GM18951 (cell line): ENCODE measurements around the gene PLCB3.
A peak's percentile ranks its signal among the peaks of the same experiment; 100 is the strongest.

Experiments
- POLR2A ChIP-seq: IDR thresholded peaks from 4 replicates; pipeline ENCODE4 v1.6.1; 2011; ENCODE audit warnings: mild to moderate bottlenecking; ENCODE audit not compliant: insufficient read length, insufficient read depth; ENCODE audit errors: extremely low read depth
- in situ Hi-C: fragments of 300-500 bp; cut with MboI; formaldehyde crosslinking; loops from one replicate; pipeline ENCODE4 v1.12.0; 2022; ENCODE audit warnings: low sequenced_read_pairs, mixed read lengths, inconsistent platforms; ENCODE audit not compliant: unreplicated experiment

Gene PLCB3

GRCh38 chr11:64251016-64251752, at the start of gene PLCB3:
PLCB3 (plus strand) TSS chr11:64251530; CDS start chr11:64251650, 120 bp downstream.
- TF ChIP-seq POLR2A, result peak; percentile 73
- in situ Hi-C loops, result no loop called here

GRCh38 chr11:64201543-64201942, 49.8 kb upstream of the PLCB3 start:
- in situ Hi-C loops, result loop anchor here (5.0 kb wide), 1 partner anchor 96 kb away; no protein-coding TSS in a partner anchor
- TF ChIP-seq POLR2A, result no peak

- TF ChIP-seq POLR2A, result no peak
- in situ Hi-C loops, result loop anchor here (5.0 kb wide), 1 partner anchor 94 kb away; no protein-coding TSS in a partner anchor
Observed at GRCh38 chr11:64202992-64203391, 48.3 kb upstream of the PLCB3 start.

GRCh38 chr11:64203421-64204079, 47.8 kb upstream of the PLCB3 start:
- no peak for TF ChIP-seq POLR2A
- in situ Hi-C loops, result loop anchor here (5.0 kb wide), 1 partner anchor 94 kb away; no protein-coding TSS in a partner anchor

GRCh38 chr11:64204080-64204440, 47.3 kb upstream of the PLCB3 start:
- TF ChIP-seq POLR2A, result no peak
- in situ Hi-C loops, result loop anchor here (5.0 kb wide), 1 partner anchor 93 kb away; no protein-coding TSS in a partner anchor

GRCh38 chr11:64204464-64204989, 46.8 kb upstream of the PLCB3 start:
- in situ Hi-C loops, result loop anchor here (5.0 kb wide), 1 partner anchor 93 kb away; no protein-coding TSS in a partner anchor

GRCh38 chr11:64206457-64207255, 44.7 kb upstream of the PLCB3 start, which contains the start of gene FERMT3:
FERMT3 (plus strand) TSS chr11:64206721; CDS start chr11:64207365, 644 bp downstream.
- peak; percentile 73 for TF ChIP-seq POLR2A
- in situ Hi-C loops, result no loop called here

More at GRCh38 chr11:64204464-64204989, 46.8 kb upstream of the PLCB3 start:
- no peak for TF ChIP-seq POLR2A

GRCh38 chr11:64207256-64208085, 43.9 kb upstream of the PLCB3 start:
- TF ChIP-seq POLR2A, result peak; percentile 73
- in situ Hi-C loops, result no loop called here

- in situ Hi-C loops, result no loop called here
- TF ChIP-seq POLR2A, result no peak
Observed at GRCh38 chr11:64208086-64208795, 43.1 kb upstream of the PLCB3 start.

GRCh38 chr11:64208796-64209562, 42.4 kb upstream of the PLCB3 start:
- no peak for TF ChIP-seq POLR2A
- in situ Hi-C loops, result no loop called here

- TF ChIP-seq POLR2A, result no peak
- in situ Hi-C loops, result no loop called here
Observed at GRCh38 chr11:64209563-64209843, 41.8 kb upstream of the PLCB3 start.
